GM21381 (cell line): Measurements from ENCODE around the gene TIFAB.

Source experiments
- ATAC-seq: cut with Tn5 transposase; IDR thresholded peaks from one replicate; pipeline ENCODE4 v1.9.1; 2021; ENCODE audit warnings: mild to moderate bottlenecking, moderate library complexity; ENCODE audit not compliant: unreplicated experiment

The TIFAB gene

DNA sequence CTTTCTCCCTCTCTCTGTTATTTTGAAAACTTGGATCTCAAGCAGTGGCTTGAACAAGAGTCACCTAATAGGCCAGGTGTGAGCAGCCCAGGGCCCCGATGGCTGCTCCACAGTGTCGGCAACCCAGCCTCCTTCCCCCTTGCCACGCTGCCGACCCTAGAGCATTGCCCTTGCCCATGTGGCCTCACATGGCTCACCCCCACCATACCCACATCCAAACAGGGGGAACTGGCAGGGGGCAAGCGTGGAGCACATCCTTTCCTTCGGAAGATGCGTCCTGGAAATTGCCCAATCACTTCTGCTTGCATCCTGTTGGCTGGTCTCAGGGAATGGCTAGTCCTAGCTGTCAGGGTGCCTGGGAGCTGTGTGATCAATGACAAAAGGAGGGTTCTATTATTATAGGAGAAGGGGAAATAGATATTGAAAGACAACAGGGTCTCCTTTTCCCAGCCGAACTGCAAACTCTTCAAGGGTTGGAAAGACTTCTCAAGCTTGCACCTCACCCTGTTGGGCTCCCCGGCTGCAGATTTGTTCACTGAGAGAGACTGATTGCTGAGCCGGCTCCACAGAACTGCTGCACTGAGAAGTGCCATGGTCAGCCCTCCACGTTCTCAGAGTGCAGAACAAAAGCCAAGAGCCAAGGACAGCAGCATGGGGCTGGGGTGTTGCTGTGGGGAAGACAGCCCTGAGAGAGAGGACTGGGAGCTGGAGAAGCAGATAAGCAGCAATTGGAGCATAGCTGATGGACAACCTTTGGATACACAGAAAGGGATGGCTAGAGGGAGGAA lies 8.3 kb upstream of the TIFAB start:
- ATAC-seq, result no peak

DNA sequence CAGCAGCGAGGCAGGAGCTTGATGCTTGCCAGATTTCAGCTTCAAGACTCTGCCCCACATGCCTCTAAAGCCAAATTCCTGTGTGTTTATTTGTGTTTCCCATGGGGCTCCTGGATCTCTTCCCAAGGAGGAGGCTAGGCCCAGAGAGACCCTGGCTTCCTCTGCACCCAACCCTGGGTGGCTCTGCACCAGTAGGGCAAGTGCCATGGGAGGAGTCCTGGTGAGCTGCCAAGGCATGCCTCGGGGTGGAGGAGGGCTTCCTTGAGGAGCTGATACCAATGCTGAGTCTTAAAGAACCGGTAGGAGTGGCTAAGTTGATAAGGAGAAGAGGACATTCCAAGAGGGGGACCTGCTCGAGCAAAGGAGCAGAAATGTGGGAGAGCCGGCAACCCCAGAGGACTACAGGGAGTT lies 6.8 kb upstream of the TIFAB start:
- no peak for ATAC-seq

DNA sequence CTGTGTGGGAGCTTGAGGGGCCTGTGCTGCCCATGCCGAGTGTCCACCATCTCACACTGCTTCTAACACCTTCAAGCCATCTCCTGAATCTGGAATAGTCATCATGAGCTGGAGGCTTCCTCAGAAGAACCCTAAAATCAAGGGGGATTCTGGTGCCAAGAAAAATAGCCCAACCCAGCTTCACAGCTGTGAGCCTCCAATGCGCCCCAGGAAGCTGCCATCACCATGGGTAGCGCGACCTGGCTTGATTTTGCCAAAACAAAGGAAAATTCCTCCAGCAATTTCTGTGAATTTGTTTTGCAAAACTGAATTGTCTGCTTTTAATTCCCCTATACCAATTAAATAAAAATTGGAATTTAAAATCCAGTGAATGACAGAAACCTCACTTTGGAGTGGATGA lies 6.2 kb upstream of the TIFAB start:
- no peak for ATAC-seq

DNA sequence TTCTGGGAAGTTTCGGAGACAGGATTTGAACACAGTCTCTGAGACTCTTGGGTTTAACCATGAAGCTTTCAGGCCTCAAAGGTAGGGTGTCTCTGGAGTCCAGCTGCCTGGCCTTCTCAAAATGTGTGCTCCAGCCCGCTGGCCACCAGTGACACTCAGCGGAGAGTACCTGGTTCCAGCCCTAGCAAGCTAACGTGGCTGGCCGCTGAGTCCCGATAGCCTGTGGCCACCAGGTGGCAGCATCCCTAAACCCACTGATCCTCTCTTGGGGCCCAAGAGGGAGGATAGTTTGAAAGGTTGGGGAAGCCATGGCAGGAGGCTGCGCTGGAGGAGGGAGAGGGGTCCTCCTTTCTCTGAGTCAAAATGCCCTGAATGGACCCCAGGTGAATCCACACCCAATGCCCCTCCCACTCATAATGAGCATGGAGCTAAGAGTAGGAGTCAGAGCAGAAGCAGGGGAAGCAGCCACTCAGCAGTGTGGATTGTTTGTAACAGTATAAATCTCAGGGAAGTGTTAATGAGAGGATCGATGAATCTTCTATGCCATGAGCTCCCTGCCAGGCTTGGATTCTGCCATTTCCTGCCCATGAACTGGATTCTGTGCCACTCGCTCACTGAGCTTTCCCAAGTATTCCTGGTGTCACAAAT lies 5.4 kb upstream of the TIFAB start:
- ATAC-seq, result peak; percentile 64

DNA sequence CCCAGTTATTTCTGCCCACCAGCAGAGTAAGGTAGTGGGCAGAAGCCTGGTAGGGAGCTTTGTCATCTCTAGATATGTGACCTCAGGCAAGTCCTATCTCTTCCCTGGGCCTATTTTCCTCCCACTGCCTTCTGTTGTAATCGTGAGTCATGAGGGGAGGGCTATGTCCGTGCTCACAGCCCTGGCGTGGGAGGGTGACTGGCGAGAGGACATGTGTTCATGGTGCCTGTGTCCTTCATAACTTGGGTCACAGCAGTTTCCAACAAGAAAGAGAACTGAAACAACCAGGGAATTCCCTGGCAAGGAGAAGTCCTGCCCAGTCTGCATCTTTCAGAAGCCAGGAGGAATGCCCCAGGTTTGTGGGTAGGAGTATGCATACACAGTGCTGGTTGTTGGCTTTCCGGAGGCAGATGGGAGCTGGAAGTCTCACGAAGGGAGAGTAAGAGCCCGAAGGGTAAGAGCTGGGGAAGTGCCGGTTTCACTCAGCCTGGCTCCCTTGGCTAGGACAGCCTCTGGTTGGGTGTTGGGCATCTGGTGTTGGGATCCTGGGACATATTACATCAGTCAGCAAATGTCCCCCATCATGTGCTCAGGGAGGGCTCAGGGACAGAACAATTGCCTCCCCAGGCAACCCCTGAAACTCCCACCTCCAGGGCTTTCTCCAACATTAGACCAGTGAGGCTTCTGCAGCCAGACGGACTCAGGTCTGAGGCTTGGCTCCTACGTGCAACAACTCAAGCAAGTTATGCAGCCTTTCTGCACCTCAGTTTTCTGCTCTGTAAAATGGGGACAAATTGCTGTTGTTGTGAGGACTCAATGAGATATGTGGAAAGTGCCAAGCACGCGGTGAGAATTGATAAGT lies 4.3 kb upstream of the TIFAB start:
- no peak for ATAC-seq

DNA sequence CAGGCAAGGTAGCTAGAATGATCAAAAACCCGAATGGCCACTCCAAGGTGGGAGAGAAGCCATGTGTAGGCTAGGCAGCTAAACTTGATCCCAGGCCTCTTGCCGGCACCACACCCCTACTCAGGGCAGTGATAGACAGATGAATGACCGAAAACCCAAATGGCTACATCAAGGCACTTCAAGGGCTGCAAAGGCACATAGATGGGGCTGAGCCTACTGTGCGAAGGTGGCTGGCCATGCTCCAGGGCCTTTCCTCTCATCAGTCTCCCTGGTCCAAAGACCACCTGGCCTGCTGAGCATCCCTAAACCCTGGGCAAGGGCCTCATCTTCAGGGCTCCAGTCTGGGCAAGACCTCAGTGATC lies 3.7 kb upstream of the TIFAB start:
- no peak for ATAC-seq

DNA sequence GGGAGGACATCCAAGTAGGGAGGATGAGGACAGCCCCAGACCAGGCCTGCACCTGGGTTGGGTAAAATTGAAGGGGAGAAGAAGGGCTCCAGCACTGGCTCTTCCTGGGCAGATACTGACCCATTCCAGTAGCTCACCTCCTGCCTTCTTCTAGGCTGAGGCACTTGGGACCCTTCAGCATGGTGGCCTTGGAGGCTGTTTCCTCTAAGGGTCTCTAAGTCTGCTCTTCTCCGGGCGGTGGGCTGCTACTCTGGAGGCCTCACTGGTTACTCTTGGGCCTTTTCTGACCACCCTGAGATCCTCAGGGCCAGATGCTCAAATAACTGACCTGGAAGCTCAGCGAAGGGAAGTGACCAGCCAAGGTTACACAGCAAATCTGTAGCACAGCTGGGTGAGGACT lies 2.8 kb upstream of the TIFAB start:
- no peak for ATAC-seq

DNA sequence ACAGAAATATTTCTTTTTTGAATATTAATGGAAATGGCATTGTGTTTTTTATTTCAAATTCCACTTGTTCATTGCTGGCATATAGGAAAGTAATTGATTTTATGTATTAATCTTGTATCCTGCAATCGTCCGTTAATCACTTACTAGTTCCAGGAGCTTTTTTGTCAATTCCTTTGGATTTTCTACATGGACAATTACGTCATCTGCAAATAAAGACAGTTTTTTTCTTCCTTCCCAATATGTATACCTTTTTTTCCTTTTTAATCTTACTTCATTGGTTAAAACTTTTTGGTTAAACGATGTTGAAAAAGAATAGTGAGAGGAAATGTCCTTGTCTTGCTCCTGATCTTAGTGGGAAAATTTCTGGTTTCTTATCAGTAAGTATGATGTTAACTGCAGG lies 1.5 kb upstream of the TIFAB start:
- ATAC-seq, result no peak

DNA sequence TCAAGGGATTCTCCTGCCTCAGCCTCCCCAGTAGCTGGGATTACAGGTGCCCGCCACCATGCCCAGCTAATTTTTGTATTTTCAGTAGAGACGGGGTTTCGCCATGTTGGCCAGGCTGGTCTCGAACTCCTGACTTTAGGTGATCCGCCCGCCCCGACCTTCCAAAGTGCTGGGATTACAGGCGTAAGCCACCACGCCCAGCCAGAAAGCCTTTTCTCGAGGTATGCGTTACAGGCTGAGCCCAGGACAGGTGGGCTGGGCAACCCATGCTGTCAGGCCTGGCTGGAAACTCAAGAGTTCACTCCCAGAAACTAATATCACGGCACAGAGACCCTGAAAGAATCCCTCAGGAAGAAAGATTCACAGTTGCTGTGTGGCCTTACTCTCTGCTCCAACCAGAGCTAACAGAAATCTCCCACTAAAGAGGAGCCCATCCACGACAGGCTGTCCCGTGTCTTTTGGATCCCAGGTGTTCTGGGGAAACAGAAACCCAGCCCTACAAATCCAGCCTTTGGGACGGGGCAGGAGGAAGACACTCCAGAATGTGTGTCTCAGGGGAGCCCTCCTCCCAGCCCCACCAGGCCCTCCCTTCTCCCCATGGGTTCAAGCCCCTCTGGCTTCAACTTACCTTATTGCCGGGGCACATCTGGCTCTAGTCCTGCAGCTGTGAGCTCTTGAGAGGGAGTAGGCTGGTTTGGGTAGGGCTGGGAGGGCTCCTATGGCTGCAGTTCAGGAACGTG lies 400 bp downstream of the TIFAB start:
- ATAC-seq, result no peak

DNA sequence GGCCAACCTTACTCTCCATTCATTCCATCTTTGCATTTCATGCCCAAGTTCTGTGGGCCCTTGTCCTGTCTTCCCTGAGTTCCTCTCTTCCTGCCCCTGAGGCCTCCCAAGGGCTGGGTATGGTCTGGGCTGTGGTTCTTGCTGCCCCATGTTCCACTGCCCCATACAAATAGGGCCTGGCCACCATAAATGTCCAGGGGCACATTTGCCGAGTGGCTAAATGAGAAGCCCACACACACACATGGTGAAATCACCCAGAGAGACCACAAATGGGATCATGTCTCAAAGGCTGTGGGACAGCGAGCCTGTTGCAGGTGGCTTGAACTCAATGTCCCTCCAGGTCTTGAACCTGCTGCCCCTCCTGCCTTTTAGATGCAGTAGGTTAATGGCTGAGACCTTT lies 1.2 kb downstream of the TIFAB start:
- no peak for ATAC-seq

DNA sequence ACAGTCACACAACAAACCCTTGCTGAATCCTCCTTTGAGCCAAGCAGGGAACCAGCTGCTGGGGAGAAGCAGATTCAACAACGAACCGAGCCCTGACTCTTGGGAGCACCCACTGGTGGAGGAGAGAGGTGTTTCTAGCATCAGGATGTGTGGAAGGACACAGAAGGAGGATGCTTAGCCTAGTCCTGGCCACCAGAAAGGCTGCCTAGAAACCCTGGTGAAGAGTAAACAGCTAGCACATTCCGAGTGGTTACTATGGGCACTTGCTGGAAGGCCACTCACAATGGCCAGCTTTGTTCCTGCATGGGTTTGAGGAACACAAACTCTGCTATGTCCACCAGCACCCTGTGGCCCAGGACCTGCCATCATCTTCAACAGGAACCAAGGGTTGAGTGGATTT lies 1.8 kb downstream of the TIFAB start:
- ATAC-seq, result no peak

DNA sequence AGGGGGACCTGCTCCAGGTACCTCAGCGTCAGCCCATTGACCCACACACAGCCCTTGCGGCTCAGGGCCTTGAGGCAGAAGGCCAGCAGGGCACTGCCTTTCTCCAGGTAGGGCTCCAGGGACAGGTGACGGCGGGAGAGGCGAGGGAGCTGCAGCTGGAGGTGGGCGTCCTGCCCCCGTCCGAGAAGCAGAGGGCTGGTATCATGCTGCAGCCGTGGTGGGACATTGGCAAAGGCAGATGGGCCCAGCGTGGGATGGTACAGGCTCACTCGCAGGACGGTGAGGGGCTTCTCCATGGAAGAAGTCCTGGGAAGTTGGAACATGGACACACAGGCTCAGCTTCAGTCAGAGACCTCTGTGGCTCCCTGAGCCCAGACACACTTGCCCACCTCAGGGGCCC lies 2.5 kb downstream of the TIFAB start:
- ATAC-seq, result no peak

DNA sequence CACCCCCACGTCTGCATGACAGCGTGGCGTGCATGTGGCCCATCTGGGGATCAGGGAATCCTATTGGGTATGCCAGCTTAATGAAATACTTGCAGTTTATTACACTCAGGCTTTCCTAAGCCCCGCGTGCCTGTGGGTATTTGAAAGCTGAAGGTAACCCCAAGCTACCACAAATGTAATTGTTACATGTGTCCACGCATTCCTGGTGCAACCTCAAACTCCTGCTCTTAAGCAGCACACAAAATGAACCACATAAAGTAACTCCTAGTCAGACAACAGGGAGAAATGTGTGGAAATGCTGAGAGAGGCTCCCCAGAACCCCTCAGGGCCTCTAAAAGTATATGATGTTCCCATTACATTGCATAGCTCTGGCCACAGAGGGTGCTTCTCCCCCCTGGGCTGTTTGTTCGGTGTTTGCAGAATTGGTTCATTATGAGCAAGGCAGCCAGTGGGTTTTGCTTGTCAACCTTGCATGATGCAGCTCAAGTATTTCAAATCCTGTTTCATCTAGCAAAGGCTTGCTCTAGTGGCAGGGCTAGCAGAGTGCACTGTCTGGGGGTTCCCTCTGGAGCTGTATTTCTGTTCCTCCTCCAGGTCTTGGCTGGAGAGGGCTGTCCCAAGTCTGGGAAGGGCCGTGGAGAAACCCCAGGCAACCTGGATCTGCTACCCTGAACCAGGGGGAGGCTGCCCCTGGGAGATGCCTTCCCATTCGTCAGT lies 3.2 kb downstream of the TIFAB start:
- no peak for ATAC-seq

DNA sequence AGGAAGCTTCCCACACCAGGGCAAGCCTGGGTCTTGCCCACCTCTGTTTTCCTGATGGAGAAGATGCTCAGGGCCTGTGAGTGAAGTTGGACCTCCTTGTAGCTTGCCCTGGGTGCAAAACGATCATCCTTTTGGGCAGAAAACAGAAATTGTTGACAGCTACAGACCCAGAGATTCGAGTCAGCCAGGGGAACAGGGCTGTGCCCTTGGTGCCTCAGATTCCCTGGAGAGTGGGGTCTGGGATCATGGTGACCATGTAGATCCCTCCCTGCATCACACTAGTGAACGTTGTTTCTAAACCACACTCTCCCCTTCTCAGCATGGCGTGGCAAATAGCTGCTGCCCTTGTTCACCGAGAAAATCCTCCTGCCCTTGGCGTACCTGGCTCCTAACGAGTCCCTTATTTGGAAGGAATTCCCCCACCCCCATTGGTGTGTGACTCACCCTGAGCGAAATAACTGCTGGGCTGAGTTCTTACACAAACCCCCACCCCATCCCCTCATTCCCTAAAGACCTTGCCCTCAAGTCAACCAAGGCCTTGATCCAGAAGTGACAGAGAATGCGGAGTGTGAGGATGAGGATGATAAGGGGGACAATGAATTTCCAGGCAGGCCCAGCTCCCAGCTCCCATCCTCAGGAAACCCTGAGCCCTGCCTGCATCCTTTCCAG lies 3.9 kb downstream of the TIFAB start:
- ATAC-seq, result no peak

DNA sequence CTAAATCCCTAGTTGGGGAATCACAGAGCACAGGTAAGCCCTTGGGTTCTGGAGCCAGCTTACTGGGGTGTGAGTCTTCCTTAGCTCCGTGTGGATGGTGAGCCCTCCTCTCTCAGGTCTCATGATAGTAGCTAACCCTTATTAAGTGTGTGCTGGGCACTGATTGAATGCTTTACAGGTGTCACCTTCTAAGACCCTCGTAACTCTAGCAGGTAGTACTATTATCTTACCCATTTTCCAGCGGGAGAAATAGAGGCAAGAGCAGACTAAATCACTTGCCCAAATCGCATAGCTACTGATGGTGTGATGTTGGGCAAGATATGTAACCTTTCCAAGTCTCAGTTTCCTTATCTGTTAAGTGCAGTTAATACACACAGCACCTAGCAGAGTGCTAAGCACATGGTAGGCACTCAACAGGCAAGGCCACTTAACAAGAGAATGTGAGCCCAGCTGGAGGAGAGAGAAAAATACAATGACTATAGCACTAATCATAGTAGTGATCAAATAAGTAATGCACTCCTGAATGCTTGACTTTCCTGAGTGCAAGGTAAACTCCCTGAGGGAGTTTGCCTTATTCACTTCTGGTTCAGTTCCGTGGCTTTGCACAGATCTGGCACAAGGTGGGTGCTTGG lies 4.7 kb downstream of the TIFAB start, which contains the start of gene DCANP1:
DCANP1 (minus strand) TSS at position 51 of the 632 bp plus-strand sequence. CDS start 240 bp downstream, outside the sequence.
- ATAC-seq, result no peak

DNA sequence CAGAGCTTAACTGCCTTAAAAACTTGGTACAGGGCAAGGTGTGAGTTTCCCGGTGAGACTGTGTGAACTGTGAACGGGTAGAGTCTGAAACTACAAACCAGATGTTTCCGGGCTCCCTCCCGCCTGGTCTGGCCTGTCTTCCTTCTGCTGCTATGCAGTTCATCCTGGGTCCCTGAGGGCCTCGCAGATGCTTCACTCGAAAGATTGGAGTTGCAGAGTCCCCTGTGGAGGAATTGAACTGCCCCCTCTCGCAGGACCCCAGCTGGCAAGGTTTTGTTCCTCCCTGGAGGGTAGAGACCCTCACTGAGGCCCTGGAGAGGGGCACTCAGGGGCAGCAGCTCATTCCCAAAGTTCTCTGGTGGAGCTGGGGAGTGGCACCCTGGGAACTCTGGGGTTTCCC lies 5.5 kb downstream of the TIFAB start:
- ATAC-seq, result no peak

DNA sequence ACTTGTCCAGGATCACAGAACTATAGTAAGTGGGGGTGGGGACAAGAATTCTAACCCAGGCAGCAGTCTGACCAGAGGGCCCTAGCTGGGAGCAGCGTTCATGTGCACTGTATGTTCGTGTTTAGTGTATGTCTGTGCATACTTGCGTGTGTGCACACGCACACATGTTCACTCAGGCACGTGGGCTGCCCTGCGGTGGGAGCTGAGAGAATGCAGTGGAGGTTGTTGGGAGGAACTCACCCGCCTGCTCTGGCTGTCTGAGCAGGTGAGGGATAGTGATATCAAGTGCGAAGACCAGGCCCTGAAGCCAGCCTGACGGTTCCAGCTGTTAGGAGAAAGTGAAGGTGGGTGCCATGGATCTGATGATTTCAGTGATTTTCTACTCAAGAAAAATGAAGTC lies 5.9 kb downstream of the TIFAB start:
- no peak for ATAC-seq

DNA sequence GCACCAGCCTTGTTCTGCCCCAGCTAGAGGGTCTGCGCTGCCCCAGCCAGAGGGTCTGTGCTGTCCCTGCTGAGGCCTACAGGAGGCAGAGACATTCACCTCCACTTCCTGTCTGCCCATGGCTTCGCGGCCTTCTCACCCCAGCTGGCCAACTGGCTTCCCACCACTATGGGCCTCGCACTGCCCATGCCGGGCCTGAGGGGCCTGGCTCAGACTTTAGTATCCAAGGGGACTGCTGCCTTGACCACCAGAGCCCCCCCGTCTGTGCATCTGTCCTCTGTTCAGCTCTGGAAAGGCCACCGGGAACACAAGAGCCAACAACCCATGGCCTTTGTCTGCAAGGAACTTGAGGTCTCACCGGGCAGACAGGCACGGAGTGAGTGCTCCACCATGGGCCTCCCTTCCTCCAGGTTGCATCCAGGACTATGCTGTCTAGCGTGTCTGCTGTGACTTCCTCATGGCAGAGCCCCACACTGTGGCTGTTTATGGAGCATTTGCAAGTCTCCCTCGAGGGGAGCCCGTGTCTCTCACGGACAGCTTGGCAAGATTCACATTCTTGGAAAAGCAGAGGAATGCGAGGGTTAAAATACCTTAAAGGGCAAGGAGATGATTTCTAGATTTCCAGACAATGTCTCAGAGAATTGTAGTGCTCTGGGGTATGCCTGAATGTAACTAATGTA lies 6.7 kb downstream of the TIFAB start:
- no peak for ATAC-seq

DNA sequence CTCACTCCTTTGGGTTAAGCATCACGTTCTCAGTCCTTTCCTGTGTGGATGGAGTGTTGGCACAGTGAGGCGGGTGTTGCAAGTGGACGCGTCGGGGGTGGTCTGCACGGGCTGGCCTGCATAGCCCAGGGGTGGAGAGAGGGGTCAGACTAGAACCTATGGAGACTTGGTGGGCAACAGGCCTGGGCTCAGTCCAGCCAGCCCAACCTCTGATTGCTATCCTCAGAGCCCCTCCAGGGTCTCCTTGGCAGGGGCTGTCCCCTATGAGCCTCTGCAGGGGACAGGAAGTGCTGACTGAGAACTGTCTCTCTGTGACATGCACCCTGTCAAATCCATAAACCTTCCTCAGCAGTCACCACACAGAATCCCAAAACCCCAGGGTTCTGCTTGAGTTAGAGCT lies 7.3 kb downstream of the TIFAB start:
- ATAC-seq, result no peak
